DOHH2 (cell line): ENCODE measurements around the gene LAMA5.
A peak's percentile ranks its signal among the peaks of the same experiment; 100 is the strongest.

ENCODE experiments used
- H3F3A ChIP-seq: fragments of 200-600 bp; sonication (generic), shearing (Covaris generic); 2 replicates; pipeline ENCODE4 v1.6.0; 2016; ENCODE audit warnings: antibody characterized with exemption, mild to moderate bottlenecking; ENCODE audit not compliant: control insufficient read depth, insufficient read depth
- H3K27ac ChIP-seq: fragments of 200-600 bp; sonication (generic); 2 replicates; pipeline ENCODE4 v1.5.1; 2014; ENCODE audit warnings: low read depth, mild to moderate bottlenecking, low read length, moderate library complexity
- H3K27me3 ChIP-seq: fragments of 200-600 bp; sonication (generic); 2 replicates; pipeline ENCODE4 v1.6.1; 2014; ENCODE audit warnings: mild to moderate bottlenecking, low read length, mixed read lengths; ENCODE audit not compliant: control insufficient read depth
- H3K36me3 ChIP-seq: fragments of 200-600 bp; sonication (generic); 2 replicates; pipeline ENCODE4 v1.6.1; 2014; ENCODE audit warnings: mild to moderate bottlenecking, low read length, moderate library complexity, mixed read lengths; ENCODE audit not compliant: control insufficient read depth
- H3K4me1 ChIP-seq: fragments of 200-600 bp; sonication (generic); 2 replicates; pipeline ENCODE4 v1.6.1; 2014; ENCODE audit warnings: mild to moderate bottlenecking, low read length, mixed read lengths; ENCODE audit not compliant: control insufficient read depth
- H3K4me2 ChIP-seq: fragments of 200-600 bp; sonication (generic); 2 replicates; pipeline ENCODE4 v1.6.0; 2014; ENCODE audit warnings: mild to moderate bottlenecking, low read length, moderate library complexity
- H3K4me3 ChIP-seq: fragments of 200-600 bp; sonication (generic); 2 replicates; pipeline ENCODE4 v1.5.1; 2014; ENCODE audit warnings: mild to moderate bottlenecking, low read length, mixed read lengths
- H3K79me2 ChIP-seq: fragments of 200-600 bp; sonication (generic); 2 replicates; pipeline ENCODE4 v1.6.1; 2014; ENCODE audit warnings: mild to moderate bottlenecking, low read length, mixed read lengths; ENCODE audit not compliant: control insufficient read depth
- H3K9me2 ChIP-seq: fragments of 200-600 bp; sonication (generic); replicated peaks from 2 replicates; pipeline ENCODE4 v1.6.1; 2014; ENCODE audit warnings: mild to moderate bottlenecking, low read length, mixed read lengths; ENCODE audit not compliant: control insufficient read depth
- H3K9me3 ChIP-seq: fragments of 200-600 bp; sonication (generic); 2 replicates; pipeline ENCODE4 v1.6.1; 2014; ENCODE audit warnings: antibody characterized with exemption, low read length, mixed read lengths; ENCODE audit not compliant: control insufficient read depth, insufficient read depth
- H4K20me1 ChIP-seq: fragments of 200-600 bp; sonication (generic); 2 replicates; pipeline ENCODE4 v1.6.0; 2014; ENCODE audit warnings: low read depth, mild to moderate bottlenecking, antibody characterized with exemption, low read length, moderate library complexity; ENCODE audit not compliant: control insufficient read depth, insufficient read depth
- EZH2phosphoT487 ChIP-seq: fragments of 200-600 bp; sonication (generic); IDR thresholded peaks from 2 replicates; pipeline ENCODE4 v1.6.1; 2017; ENCODE audit warnings: borderline replicate concordance, mild to moderate bottlenecking, antibody characterized with exemption, low read length, moderate library complexity, mixed read lengths
- TF ChIP-seq, protein P1 (sequence below): fragments of 200-600 bp; sonication (generic); IDR thresholded peaks from one replicate; pipeline ENCODE4 v1.5.1; 2014; ENCODE audit warnings: antibody characterized with exemption, mild to moderate bottlenecking, low read depth, low read length; ENCODE audit not compliant: poor library complexity, severe bottlenecking

Gene LAMA5

DNA sequence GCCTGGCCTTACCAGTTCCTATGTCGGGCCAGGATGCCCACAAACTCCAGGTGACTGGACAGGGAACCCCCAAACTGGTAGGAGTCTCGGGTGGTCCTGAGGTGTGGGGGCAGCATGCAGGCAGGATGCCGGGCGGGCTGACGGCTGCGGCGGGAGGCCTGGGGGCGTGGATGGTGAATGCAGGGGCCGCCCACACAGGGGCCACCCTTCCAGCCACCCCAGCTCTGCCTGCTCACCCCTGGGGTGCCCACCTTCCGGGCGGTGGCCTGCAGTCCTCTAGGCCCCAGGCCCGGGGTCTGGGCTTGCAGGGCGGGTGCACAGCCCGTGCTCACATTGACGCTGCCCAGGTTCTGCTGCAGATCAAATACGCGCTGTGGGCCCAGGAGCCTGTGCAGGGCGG, 56.0 kb downstream of the LAMA5 start:
- Histone ChIP-seq H3K9me2 (no peaks in the 10 kb centered on the region), H3K4me2 (no peak overlapping the region), H3K4me1 (no peaks in the 10 kb centered on the region), H3K36me3 (peaks cover 40% of the 10 kb centered on the region), H3K27me3 (no peaks in the 10 kb centered on the region), H3K27ac (no peak overlapping the region), H4K20me1 (0 out of 2 replicates have a peak, but pooled peaks cover 5% of the 10 kb centered on the region), H3K79me2 (peaks cover 10% of the 10 kb centered on the region), H3K9me3 (no peaks in the 10 kb centered on the region), H3K4me3 (no peak overlapping the region), H3F3A (0 out of 2 replicates have a peak, but pooled peaks cover 4% of the 10 kb centered on the region)
- TF ChIP-seq, protein P1, sequence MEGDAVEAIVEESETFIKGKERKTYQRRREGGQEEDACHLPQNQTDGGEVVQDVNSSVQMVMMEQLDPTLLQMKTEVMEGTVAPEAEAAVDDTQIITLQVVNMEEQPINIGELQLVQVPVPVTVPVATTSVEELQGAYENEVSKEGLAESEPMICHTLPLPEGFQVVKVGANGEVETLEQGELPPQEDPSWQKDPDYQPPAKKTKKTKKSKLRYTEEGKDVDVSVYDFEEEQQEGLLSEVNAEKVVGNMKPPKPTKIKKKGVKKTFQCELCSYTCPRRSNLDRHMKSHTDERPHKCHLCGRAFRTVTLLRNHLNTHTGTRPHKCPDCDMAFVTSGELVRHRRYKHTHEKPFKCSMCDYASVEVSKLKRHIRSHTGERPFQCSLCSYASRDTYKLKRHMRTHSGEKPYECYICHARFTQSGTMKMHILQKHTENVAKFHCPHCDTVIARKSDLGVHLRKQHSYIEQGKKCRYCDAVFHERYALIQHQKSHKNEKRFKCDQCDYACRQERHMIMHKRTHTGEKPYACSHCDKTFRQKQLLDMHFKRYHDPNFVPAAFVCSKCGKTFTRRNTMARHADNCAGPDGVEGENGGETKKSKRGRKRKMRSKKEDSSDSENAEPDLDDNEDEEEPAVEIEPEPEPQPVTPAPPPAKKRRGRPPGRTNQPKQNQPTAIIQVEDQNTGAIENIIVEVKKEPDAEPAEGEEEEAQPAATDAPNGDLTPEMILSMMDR, result no peak
- no peak for TF ChIP-seq EZH2phosphoT487

GRCh38 chr20:62310757-62311121, 56.4 kb downstream of the LAMA5 start:
- H3K27me3 ChIP-seq, result no peaks in the 10 kb centered on the region
- H3K79me2 ChIP-seq, result peaks cover 14% of the 10 kb centered on the region
- 0 out of 2 replicates have a peak, but pooled peaks cover 4% of the 10 kb centered on the region for H3F3A ChIP-seq
- TF ChIP-seq EZH2phosphoT487, result no peak
- TF ChIP-seq, protein P1, result no peak
- H3K36me3 ChIP-seq, result peaks cover 40% of the 10 kb centered on the region
- no peaks in the 10 kb centered on the region for H3K9me2 ChIP-seq
- no peak overlapping the region for H3K4me3 ChIP-seq
- no peak overlapping the region for H3K4me2 ChIP-seq
- peaks cover 8% of the 10 kb centered on the region; the same call in 1 of the 2 replicates for H4K20me1 ChIP-seq
- no peaks in the 10 kb centered on the region for H3K4me1 ChIP-seq
- H3K9me3 ChIP-seq, result no peaks in the 10 kb centered on the region
- no peak overlapping the region for H3K27ac ChIP-seq

DNA sequence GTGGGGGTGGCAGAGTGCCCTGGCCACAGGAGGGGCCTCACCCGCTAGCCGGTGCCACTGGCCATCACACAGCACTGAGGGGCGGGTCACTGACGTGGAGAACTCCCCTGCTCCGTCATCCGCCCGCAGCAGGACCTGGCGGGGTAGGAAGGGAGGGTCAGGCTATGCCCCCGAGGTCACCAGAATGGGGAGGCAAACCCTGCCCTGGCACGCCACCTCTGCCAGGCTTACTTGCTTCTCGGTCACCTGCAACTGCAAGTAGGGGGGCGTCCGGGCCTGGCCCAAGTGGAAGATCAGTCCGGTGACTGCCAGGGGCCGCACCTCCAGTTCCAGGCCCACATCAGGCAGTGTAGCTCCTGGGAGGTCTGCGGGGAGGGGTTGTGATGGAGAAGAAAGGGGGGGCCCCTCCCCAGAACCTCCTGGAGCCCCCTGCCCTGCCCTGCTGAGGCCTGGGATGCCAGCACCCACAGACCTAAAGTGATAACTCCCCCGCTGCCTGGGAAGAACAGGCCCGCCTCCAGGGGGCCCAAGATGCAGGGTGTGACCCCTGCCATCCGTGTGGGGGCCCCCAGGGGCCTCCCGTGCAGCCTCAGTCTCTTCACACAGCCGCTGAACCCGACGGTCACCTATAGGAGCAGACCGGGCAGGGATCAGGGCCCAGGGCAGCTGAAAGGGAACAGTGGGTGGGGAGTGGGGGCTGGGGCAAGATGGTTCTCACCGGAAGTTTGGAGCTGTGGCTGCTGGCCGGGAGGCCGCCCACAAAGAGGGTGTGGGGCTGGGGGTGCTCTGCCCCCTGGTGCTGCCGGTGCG, 57.0 kb downstream of the LAMA5 start:
- Histone ChIP-seq H3K27me3 (no peaks in the 10 kb centered on the region), H3K4me3 (no peak overlapping the region), H3K4me1 (peaks cover 5% of the 10 kb centered on the region), H3K27ac (no peak overlapping the region), H3F3A (0 out of 2 replicates have a peak, but pooled peaks cover 4% of the 10 kb centered on the region), H3K36me3 (peaks cover 46% of the 10 kb centered on the region), H4K20me1 (peaks cover 14% of the 10 kb centered on the region; the same call in 1 of the 2 replicates), H3K9me2 (no peaks in the 10 kb centered on the region), H3K9me3 (no peaks in the 10 kb centered on the region), H3K79me2 (peaks cover 20% of the 10 kb centered on the region), H3K4me2 (no peak overlapping the region)
- no peak for TF ChIP-seq EZH2phosphoT487
- TF ChIP-seq, protein P1, result peak; percentile 17
